Brain pericyte (primary cell): Measurements from ENCODE around the gene DALRD3.

Experiments
- DNase-seq: peaks from one replicate; pipeline ENCODE4 v3.0.0-alpha.2; 2012; ENCODE audit warnings: low read depth, low spot score

Gene DALRD3

GRCh38 chr3:48980295-48980694 lies 38.1 kb downstream of the DALRD3 start:
- DNase-seq, result no peak

GRCh38 chr3:48979451-48979850 lies 38.9 kb downstream of the DALRD3 start:
- DNase-seq, result no peak

- DNase-seq, result no peak
Measured at GRCh38 chr3:48974076-48974864, 44.1 kb downstream of the DALRD3 start.

GRCh38 chr3:48970586-48970985 lies 47.8 kb downstream of the DALRD3 start:
- DNase-seq, result no peak

GRCh38 chr3:48966876-48967361 lies 51.5 kb downstream of the DALRD3 start:
- DNase-seq, result no peak

GRCh38 chr3:48966367-48966766 lies 52.0 kb downstream of the DALRD3 start:
- no peak for DNase-seq
